Middle frontal gyrus (tissue), 1 donor: ENCODE results near the gene CD300LF.

Experiments used
- DNase-seq: peaks from one replicate; pipeline ENCODE4 v3.0.0-alpha.2; 2015; ENCODE audit warnings: low spot score; ENCODE audit errors: extremely low spot score

The CD300LF gene

DNA sequence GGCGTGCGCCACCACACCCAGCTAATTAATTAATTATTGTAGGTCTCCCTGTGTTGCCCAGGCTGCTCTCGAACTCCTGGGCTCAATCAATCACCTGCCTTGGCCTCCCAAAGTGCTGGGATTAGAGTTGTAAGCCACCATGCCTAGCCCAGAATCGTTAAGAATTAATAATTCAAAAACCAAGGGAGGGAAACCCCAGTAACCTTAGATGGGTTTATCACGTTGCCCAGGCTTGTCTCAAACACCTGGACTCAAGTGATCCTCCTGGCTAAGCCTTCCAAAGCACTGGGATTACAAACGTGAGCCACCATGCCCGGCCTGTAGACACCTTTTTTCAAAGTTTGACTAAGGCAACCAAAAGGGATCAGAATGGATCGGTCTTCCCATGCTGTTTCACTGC, 21.6 kb downstream of the CD300LF start:
- DNase-seq = no peak

DNA sequence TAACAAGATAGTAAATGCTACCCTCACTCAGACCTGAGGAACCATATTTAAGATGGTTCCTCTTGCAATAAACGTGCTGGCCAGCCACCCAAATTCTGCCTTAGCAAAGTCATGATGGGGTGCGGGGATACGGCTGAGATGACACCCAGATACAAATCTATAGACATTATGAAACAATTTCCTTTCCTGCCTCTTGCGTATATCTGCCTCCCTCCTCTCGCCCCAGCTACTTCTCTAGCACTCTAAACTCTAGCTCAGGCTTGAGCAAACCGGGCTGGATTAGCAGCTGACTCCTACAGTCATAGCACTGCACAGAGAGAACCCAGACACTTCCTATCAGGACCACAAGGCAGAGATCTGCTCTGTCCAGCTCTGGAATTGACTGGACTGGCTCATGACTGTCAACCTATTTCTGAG, 22.3 kb downstream of the CD300LF start:
- no peak for DNase-seq

DNA sequence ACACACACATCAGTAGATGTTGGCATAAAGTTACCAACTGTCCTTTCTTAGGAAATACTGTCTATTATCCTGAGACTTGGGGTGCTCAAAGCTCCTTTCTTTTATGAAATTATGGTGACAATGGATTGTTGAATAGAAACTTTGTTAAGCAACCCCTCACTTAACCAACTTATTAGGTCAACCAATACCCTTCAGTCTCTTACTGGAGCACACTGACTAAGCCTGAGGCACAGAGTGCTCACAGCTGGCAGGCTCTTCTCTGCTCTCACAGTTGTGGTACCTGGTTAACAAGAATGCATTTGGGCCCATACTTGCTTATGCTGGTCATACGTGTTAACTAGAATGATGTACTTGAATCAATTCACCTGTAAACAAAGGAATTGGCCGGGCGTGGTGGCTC, 24.8 kb downstream of the CD300LF start:
- no peak for DNase-seq

DNA sequence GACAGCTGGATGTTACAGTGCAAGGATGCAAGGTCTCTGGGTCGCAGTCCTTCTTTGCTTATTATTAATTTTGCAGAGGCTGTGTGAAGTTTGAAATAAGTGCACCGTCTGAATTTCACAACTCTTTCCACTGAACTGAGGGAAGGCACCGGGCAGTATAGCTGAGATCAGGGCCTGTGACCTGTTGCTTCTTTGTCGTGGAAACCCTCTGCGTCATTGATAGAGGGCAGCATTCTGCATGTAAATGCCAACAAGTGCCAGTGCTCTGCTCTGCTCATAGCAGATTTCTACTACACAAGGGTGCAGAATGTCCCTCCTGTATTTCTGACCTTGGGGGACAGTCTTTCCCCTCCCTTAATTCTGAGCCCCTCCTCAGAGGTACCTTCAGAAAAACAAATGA, 26.0 kb downstream of the CD300LF start:
- no peak for DNase-seq

DNA sequence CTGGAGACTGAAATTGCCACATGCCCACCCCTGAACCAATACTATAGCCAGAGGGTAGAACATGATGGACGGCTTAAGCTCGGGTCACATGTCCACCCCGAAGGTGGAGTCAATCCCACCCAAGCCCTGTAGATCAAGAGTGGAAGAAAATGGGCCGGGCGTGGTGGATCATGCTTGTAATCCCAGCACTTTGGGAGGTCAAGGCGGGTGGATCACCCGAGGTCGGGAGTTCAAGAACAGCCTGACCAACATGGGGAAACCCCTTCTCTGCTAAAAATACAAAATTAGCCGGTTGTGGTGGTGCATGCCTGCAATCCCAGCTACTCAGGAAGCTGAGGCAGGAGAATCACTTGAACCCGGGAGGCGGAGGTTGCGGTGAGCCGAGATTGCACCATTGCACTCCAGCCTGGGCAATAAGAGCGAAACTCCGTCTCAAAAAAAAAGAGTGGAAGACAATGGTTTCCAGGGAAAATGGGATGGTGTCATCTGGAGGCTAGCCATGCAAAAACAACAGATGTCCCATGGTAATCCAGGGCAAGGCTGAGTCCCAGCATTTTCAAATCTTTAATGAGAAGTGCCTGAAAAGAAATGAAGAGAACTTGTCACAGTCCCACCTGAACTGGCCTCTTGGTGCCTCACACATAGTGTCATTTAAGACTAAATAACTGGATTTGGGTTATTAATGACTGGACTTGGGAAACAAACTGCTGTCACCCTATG, 30.1 kb downstream of the CD300LF start:
- no peak for DNase-seq

DNA sequence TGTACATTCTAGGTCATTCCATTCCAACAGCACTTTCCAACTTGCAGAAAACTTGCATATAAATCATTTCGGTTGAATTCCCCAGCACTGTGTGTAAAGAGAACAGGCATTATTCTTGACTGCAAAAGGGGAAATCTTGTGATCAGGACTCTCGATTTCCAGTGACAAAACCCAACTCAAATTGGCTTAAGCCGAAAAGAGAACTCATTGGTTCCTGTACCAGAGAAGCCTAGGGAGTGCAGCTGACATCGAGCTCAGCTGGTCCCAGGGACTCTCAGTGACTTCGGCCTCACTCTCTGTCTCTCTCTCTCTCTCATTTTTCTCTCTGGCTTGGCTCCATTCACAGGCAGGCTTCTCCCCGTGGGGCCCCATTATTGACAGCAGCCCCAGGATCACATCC, 30.7 kb downstream of the CD300LF start:
- no peak for DNase-seq

DNA sequence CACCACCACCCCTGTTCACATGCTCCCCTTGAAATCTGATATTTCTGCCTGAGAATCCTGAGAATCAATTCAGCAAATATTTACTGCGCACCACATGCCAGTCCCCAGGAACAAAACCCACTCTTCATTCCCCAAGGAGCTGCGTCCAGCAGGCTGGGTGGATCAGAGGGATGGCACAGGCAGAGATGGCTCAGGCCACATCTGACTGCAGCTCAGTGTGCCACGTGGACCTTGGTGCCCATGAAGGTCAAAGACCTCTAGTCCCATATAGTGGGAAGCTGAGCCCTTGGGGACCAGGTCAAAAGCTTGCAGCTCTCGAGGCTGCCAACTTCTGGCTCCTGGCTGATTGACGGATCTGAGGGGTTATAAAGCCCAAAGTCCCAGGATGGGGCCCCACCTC, 31.8 kb downstream of the CD300LF start:
- DNase-seq = no peak

DNA sequence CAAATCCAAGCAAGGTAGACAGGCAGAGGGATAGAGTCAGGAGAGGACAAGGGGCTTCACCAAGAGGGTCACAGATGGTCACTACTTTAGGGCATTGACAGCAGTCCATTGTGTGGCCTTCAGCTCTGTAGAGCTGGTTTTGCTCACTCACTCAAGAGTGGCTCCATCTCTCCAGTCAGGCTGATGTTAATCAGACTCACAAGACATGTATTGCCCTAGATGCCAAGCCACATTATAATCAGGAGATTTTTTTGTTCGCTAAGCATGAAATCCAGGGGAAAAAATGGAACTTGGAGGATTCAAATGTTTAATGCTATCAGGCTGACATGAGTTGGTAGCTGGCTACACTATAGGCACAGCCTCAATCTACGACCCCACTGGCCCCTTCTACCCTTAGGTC, 32.5 kb downstream of the CD300LF start:
- DNase-seq = no peak

DNA sequence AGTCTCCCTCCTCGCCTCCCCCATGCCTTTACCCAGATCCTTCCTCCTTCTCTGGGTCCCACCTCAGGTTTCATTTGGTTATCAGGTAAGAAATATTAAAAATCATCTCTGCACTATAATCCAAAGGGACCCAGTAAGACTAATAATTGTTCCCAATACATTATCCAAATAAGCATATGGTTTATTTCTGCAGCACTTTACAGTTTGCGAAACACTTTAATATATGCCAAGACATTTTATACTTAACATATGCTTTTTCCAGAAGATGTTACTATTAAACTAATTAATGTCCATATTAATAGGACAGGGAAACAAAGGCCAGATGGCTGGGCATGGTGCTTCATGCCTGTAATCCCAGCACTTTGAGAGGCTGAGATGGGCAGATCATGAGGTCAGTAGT, 33.3 kb downstream of the CD300LF start:
- no peak for DNase-seq

DNA sequence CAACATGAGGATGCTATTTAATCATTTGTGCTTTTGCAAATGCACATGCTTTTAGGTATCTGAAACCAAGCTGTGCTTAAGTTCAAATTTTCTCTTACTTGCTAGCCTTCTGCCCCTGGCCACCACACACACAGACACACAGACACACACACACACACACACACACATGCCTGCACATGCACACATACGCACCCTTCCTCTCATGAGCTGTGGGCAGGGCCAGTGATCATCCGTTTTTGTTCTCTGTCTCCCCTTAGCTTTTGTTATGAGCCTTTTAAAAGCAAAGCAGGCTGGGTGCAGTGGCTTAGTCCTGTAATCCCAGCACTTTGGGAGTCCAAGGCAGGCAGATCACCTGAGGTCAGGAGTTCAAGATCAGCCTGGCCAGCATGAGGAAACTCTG, 34.2 kb downstream of the CD300LF start:
- DNase-seq = no peak

DNA sequence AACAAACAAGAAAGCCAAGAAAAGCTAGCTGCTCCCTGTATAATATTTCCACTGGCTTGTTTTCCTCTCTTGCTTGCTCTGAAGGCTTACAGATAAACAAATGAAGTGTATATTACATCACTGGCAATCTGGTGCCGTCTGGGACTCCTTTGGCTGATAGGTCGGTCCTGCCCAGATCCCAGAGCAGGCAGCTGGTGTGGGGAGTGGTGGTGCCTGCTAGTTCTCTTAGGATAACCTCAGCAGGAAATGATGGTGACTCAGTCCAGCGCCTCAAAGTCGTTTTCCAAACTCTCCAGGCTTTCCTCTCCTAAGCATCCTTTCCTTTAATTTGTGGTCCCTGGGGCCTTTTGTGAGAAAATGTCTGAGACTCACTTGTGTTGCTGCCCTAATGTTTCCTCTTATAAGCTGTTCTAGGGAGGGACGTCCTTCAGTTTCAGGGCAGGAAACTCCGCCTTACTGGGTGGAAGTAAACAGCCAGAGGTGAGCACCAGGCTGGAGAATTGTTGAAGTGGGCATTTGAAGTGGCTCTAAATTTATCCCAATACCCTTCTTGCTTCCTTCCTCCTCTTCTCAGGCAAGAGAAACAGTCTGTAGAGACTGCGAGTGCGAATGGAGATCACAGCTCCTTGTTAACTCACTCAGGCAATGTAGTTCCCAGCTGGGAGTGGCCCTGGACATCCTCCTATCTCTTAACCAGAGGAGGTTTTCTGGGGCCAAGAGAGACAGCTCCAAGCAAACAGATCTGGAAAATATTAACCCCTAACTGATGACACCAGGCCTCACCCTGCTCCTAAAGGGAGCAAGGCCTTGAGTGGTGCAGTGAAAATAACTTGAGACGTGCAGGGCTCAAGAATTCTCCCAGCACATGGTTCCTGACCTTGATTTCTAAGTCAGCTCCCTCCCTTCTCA, 34.9 kb downstream of the CD300LF start:
- no peak for DNase-seq

DNA sequence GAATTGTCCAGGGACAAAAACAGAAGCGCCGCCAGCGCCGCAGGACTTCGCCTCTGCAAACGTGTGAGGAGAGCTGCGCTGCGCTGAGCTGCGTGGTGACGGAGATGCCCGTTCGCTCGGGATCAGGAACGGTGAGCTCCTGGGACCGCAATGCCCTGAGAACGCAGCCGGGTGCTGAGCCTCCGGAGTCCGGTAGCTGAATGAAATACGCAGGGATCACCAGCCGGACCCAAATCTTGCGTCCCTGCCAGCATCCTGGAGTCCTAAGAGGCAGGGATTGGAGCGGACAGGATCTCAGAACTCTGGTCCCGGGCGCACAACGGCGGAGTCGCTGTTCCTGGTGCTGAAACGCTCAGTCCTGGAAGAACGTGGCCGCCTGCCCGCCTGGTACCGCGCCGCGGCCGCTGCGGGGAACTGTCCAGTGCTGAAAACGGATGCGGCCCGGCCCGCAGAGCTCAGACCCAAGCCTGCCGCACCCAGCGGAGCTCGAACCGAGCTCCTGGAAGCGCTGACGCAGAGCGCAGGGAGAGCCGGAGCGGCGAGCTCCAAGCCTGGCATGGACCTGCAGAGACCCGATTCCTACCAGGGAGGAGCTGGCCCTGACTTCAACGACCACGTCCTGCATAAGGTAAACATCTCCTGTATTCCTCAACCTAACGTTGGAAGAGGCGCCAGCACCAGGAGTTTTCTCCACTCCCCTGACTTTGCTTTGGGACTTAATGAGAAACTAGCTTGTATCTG, 41.5 kb downstream of the CD300LF start:
- DNase-seq = peak; percentile 37

DNA sequence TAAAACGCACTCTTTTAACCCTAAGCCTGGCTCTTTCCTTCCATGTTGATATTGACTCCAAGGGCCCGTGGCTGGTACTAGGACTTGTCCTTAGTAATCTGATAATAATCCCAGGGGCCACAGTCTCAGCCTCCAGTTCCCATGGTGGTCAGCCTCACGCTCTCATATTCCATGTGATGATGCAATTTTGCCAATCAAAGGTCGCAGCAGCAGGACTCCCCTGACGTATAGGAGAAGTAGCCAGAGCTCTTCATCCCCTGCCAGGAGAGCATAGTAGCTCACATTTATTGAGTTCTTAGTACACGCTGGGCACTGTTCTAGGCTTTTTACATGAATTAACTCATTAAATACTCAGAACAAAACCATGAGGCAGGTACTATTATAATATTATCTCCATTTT, 42.4 kb downstream of the CD300LF start:
- no peak for DNase-seq

DNA sequence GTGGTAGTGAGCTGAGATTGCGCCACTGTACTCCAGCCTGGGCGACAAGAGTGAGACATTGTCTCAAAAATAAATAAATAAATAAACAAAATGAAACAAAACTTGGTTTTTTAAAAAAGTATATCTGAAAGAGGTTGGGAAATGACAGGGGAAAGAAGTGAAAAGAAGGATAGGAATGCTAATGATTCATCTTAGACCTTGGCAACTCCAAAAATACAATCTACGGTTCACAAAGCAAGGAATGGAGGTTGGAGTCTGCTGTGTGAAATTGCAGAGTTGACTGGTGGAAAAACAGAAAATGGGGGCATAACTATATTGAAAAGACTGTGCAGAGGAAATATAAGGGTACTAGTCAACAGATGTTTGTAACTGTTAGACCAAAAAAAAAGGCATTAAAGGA, 49.2 kb downstream of the CD300LF start:
- DNase-seq = no peak

DNA sequence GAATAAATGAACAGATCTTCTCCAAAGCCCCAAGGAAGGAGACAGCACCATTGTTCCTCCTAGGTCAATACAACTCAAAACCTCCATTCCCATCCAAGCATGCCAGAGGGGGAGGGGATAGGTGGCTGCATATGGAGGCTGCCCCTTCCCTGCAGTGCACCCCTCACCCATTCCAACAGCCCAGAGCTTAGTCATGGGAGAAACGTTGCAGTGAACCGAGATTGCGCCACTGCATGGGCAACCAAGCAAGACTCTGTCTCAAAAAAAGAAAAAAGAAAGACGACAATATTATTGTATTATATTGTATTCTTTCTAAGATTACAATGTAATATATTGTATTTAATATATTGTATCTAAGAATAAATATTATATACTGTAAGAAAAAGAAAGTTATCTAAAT, 52.8 kb downstream of the CD300LF start:
- DNase-seq = no peak

DNA sequence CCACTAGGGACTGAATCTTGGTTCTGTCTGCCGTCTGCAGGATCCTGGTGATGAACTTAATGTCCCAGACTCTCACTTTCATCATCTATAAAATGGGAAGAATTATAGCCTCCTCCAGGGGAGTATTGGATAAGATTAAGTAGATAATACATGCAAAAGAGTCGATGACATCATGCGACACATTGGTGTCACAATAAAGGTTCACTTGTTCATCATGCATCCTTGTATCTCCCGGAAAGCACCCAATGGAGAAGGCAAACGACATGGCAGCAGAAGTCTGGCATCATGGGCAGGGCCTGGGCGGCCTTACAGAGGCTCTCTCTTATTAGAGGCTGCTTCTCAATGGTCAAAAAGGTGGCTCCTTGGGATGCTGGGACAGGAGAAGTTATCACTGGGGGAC, 54.1 kb downstream of the CD300LF start:
- no peak for DNase-seq

DNA sequence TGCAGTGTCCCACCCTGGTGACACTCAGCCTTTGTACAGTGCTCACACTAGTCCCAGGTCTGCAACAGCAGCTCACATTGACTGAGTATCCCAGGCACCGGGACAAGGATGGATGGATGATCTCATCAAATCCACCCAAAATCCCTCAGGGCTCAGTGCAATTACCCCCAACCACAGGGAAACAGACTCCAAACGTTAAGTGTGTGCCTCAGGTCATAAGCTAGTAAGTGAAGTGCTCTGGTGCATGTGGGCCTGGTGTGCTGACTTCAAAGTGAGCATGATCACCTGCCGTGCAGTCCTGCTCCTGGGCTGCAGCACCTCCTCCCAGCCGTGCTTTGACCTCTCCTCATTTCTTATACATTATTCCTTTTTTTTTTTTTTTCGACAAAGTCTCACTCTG, 58.0 kb downstream of the CD300LF start:
- DNase-seq = no peak

DNA sequence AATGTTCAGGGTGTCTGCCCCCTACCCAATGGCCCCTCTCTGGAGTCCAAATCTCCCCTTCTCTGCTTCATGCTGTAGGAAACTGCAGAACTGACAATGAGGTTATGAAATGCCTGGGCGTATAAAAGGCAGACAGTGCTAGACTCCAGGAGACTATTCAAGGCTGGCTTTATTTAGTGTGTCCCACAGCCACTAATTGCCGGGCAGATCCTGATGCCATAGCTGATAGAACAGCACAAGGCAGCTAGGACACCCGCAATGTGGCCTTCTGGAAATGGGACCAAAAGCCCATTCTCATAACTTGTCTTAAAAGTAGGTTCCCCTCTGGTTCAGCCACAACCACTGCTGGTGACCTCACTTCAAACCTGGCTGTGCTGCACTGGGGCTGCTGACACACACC, 60.7 kb downstream of the CD300LF start:
- DNase-seq = no peak

DNA sequence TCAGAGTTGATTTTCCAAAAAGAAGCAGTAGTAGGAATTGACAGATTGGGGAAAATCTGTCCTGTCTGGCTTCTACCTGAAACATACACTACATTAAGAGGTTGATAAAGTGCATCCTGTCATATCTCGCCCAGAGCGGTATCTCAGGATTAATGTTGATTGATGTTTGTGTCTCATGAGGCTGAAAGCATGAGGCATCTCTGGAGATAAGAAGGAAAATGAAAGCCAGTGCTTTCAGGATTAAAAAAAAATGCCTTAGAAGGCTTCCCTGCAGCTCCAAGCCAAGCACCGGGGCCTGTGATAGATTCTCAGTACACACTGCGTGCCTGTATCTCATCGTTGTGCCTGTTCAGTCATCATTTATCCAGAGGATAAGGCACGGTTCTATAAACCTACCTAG, 62.8 kb downstream of the CD300LF start:
- DNase-seq = no peak

DNA sequence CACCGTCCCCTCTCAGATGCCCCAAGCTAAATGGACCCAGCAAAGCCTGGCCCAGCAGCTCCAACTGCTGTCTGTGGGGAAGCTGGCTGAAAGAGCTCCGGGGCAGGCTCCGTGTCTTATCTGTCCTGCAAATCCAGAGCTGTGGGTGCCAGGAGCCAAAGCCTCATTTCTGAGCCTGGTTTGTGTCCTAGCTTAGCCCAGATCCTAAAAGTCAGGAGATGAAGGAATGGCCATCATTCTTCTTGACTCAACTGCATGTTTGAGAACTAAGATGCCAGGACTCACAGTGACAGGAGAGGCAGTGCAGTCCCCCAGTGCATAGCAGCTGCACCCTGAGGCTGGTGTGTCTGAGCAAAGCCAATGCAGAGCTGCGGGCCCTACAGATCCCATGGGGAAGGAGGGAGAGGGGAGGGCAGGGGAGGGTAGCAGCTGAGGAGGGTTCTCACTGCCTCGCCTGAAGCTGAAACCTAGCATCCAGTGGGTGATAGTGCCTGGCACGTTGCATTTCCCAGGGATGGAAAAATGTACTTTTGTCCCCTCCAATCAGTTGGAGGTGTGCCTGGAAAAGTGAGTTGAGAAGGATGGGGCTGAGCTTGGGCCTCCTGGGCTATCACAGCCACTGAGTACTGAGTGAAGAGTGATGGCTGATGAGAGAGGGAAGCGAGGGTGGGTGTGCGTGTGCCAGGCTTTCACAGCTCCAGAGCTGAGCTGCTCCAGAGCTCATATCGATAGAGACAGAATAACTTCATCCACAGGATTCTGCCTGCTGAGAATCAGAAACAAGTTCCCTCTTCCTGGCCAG, 64.7 kb downstream of the CD300LF start:
- DNase-seq = no peak

DNA sequence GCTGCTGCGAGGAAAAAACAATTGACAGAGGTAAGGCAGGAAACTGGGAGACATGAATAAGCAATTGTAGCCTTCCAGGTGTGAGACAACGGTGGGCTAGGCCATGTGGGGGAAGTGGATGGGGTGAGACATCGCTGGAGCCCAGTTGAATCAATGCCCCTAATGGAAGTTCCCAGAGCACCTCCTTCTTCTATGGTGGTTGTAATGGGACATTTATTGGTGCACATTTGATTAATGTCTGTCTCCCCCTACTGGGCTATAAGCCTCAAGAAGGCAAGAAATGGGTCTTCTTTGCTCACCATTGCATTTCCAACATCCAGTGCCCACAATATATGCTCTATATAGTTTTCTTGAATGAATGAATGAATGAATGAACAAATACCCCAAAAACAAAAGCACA, 66.5 kb downstream of the CD300LF start:
- no peak for DNase-seq
